GM12892 (cell line): ENCODE results near the gene RPE65.
"Not testable (repeated sequence)": the region's sequence is repeated elsewhere in the genome, so short reads cannot be mapped to it uniquely, and the experiment has no call there.

Source experiments
- POLR2A ChIP-seq: IDR thresholded peaks from 2 replicates; pipeline ENCODE4 v1.6.1; 2011; ENCODE audit warnings: low read depth, low read length, control low read depth
- POLR2AphosphoS5 ChIP-seq: IDR thresholded peaks from 2 replicates; pipeline ENCODE4 v1.6.1; 2011; ENCODE audit warnings: low read depth, low read length, control low read depth

- TF ChIP-seq POLR2A, POLR2AphosphoS5: not testable (repeated sequence)
These were observed 42.5 kb upstream of the RPE65 start for GRCh38 chr1:68492255-68492654.
